SHP77 (cell line): ENCODE data around the gene SLC5A5.
"Not testable (repeated sequence)": the region's sequence is repeated elsewhere in the genome, so short reads cannot be mapped to it uniquely, and the experiment has no call there.

Experiments used
- DNase-seq, 2 experiments: peaks; one replicate each; lab custom pipeline; 2025; lab: John Stamatoyannopoulos, UW

Gene SLC5A5

DNA sequence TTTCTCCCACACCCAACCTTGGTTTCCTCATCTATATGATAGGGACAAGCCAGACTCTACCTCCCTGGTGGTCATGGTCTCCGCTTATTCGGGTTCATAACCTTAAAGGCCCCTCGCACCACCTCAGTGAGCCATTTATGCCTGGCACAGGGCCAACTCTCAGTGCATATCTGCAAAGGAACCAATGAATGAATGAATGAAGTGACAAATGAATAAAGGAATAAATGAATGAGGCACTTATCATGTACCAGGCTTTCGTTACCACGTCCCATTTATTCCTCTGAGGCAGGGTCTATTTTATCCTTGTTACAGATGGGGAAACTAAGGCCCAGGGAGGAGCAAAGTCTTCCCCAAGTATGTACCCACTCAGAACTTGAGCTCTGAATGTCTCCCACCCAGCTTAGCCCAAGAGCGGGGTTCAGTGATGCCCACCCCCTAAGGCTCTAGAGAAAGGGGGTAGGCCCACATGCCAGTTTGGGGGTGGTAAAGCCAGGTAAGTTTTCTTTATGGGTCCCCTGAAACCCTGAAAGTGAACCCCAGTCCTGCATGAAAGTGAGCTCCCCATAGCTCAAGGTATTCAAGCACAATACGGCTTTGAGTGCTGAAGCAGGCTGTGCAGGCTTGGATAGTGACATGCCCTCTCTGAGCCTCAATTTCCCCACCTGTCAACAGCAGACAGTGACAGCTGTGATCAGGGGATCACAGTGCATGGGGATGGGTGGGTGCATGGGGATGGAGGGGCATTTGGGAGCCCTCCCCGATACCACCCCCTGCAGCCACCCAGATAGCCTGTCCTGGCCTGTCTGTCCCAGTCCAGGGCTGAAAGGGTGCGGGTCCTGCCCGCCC, 490 bp upstream of the SLC5A5 start:
- no peak for DNase-seq

DNA sequence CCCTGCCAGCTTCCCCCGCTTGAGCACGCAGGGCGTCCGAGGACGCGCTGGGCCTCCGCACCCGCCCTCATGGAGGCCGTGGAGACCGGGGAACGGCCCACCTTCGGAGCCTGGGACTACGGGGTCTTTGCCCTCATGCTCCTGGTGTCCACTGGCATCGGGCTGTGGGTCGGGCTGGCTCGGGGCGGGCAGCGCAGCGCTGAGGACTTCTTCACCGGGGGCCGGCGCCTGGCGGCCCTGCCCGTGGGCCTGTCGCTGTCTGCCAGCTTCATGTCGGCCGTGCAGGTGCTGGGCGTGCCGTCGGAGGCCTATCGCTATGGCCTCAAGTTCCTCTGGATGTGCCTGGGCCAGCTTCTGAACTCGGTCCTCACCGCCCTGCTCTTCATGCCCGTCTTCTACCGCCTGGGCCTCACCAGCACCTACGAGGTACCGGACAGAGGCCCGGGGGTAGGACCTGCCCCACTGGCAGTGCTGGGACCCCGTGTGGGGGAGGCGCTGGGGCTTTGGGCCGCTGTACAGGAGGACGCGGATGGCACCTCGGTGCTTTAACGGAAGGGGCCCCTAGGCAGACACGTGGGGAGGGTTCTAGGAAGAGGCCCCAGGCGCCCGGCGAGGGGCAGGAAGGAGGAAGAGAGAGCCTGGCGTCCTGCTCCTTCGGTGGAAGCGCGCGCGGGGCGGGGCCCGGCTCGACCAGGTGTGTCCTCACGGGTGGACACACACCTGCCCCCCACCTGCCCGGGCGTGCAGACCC, 681 bp downstream of the SLC5A5 start:
- no peak for DNase-seq

DNA sequence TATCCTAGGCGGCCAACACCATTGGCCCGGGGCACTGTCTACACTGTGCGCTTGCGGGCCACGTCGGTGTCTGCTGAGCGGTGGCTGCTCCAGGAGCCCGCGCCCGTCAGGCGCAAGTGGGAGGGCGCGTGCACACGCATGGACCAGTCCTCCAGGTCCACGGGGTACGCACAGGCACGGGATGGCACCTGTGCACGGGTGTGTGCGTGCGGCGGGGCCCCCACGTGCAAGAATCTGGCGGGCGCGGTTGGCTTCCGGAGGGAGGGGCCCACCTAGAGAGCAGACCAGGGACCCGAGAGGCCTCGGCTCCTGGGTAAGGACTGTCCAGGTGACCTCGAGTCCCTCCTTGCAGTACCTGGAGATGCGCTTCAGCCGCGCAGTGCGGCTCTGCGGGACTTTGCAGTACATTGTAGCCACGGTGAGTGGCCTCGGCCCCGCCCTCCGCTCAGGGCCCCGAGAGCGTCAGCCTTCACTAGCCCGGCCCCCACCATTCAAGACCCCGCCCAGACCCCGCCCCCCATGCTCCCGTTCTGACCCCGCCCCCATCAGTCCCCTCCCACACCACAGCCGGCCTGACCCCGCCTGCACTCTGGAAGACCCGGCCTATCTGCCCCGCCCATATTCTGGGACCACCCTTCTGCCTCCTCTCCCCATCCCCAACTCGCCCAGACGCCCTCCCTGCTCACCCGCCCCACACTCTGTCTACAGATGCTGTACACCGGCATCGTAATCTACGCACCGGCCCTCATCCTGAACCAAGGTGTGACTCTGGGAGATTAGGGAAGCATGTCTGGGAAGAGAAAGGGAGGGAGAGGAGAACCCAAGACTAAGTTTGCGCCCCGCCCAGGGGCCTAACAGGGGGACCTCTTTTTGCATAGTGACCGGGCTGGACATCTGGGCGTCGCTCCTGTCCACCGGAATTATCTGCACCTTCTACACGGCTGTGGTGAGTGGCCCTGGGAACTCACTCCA, 2.3 kb downstream of the SLC5A5 start:
- DNase-seq, result no peak

DNA sequence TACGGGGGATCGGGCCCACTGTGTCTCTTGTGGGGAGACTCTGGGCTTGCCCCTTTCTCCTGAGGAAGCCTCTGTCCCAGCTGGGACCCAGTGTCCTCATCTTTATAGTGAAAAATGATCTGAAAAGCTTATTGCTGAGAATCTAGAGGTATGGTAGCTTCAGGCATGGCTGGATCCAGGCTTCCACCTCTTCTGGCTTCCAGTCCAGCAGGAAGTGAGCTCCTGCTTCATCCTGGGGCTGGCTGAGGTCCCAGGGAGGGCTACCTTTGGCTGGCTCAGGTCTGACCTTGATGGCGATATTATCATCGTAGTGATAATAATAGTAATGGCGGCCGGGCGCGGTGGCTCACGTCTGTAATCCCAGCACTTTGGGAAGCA, 3.0 kb downstream of the SLC5A5 start:
- DNase-seq, result no peak

DNA sequence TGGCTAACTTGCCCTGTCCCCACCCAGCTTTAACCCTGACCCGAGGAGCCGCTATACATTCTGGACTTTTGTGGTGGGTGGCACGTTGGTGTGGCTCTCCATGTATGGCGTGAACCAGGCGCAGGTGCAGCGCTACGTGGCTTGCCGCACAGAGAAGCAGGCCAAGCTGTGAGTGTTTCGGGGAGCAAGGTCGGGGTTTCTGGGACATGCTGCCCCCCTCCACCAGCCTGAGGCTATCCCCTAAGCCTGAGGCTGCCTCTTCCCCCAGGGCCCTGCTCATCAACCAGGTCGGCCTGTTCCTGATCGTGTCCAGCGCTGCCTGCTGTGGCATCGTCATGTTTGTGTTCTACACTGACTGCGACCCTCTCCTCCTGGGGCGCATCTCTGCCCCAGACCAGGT, 6.0 kb downstream of the SLC5A5 start:
- DNase-seq, result no peak

DNA sequence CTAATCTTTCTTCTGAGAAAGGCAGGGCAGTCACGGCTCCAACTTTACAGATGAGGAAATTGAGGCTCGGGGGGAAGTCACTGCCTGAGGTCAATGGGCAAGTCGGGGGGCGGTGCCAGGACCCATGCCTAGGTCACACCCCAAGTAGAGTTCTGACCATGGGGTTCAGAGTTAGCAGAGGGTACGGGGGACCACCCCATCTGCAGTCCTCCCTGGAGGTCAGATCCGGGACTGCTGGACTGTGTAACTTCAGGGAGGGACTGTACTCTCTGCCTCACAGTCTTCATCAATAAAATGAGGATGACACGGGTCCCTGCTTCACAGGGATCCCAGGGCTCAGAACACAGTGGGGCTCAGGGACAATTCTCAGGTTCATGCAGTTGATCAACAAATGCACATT, 7.7 kb downstream of the SLC5A5 start:
- no peak for DNase-seq

DNA sequence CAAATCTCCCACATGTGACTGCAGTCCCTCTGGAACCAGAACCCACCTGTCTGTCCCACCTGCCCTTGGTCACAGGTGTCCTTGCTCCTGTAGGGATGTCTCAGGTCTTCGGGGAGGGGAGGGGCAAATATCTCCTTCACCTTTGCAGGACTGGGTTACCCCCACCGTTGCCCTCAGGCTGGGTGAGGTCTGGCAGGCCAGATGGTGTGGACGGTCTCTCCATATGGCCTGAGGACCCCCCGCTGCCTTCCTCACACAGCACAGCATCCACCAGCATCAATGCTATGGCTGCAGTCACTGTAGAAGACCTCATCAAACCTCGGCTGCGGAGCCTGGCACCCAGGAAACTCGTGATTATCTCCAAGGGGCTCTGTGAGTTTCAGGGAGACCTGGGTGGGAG, 10.0 kb downstream of the SLC5A5 start:
- no peak for DNase-seq

DNA sequence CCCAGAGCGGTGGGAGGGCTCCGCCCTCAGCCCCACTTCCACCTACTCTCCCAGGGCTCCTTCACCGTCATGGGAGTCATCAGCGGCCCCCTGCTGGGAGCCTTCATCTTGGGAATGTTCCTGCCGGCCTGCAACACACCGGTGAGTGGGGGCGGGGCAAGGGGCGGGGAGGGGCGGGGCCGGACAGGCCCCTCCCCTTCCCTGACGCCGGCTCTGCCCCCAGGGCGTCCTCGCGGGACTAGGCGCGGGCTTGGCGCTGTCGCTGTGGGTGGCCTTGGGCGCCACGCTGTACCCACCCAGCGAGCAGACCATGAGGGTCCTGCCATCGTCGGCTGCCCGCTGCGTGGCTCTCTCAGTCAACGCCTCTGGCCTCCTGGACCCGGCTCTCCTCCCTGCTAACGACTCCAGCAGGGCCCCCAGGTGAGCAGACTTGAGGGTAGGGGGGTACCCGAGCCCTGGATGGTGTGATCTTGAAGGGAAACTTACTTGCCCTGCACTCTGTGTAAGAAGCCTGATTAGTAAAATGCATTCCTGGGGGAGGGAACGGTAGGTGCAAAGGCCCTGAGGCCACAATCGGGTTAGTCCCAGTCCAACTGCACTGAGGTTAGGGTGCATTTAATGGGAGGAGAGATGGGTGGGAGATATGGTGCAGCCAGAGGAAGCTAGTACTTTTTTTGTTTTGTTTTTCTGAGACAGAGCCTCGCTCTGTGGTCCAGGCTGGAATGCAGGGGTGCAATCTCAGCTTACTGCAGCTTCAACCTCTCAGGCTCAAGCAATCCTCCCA, 12.1 kb downstream of the SLC5A5 start:
- no peak for DNase-seq

DNA sequence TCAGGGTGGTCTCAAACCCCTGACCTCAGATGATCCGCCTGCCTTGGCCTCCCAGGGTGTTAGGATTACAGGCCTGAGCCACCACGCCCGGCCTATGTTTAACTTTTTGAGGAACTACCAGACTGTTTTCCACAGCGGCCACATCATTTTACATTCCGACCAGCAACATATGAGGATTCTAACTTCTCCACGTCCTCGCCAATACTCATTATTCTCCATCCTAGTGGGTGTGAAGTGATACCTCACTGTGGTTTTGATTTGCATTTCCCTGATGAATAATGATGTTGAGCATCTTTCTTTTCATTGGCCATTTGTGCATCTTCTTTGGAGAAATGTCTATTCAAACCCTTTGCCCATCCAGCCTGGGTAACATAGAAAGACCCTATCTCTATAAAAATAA, 14.8 kb downstream of the SLC5A5 start:
- no peak for DNase-seq

DNA sequence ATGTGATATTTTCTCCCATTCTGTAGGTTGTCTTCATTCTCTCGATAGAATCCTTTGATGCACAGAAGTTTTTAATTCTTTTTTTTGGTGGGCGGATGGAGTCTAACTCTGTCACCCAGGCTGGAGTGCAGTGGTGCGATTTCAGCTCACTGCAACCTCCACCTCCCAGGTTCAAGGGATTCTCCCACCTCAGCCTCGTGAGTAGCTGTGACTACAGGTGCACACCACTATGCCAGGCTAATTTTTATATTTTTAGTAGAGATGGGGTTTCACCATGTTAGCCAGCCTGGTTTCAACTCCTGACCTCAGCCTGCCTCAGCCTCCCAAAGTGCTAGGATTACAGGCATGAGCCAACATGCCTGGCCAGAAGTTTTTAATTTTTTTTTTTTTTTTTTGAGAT, 15.5 kb downstream of the SLC5A5 start:
- DNase-seq, result not testable (repeated sequence)

DNA sequence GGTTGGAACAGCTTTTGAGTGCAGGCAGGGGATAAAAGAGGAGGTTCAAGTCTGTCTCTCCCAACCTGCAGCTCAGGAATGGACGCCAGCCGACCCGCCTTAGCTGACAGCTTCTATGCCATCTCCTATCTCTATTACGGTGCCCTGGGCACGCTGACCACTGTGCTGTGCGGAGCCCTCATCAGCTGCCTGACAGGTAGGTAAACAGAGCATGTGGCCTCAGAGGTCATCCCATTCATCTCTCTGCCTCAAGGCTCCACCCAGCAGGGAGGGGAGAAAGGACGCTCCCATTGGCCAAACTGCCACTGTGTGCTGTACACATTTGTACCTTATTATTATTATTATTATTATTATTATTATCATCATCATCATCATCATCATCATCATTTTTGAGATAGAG, 16.5 kb downstream of the SLC5A5 start:
- DNase-seq, result no peak

DNA sequence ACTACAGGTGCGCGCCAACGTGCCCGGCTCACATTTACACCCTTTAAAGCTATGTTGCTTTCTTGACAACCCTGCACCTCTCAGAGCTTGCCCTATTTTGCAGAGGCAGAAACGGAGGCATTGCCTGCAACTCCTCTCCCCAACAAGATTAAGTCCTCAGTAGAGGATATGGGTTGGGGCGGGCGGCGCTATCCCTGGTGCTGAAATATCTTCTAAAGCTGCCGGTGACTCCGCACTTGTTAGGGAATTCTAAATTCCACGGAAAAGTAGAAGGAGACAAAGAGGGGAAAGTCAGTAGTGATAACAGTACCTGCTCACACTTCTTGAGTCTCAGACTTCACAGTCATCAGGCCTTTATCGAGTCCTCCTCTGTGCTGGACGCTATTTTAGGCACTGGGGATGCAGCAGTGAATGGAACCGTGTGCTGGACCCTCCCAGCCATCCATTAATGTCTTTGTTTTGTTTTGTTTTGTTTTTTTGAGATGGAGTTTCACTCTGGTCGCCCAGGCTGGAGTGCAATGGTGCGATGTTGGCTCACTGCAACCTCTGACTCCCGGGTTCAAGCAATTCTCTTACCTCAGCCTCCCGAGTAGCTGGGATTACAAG, 18.0 kb downstream of the SLC5A5 start:
- DNase-seq, result no peak

DNA sequence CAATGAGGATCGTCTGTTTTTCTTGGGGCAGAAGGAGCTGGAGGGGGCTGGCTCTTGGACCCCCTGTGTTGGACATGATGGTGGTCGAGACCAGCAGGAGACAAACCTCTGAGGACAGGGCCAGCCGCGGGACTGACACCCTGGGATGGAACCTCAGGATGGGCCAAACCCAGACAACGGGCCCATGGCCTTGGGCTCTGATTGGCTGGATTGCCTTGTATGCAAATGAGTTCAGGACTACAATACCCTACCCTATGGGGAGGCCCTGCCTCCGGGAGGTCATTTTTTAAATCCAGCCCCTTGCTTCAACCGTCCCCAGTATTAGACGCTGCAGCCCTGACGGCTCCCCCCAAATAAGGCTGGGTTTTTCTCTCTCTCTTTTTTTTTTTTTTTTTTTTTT, 22.0 kb downstream of the SLC5A5 start:
- DNase-seq, result no peak

DNA sequence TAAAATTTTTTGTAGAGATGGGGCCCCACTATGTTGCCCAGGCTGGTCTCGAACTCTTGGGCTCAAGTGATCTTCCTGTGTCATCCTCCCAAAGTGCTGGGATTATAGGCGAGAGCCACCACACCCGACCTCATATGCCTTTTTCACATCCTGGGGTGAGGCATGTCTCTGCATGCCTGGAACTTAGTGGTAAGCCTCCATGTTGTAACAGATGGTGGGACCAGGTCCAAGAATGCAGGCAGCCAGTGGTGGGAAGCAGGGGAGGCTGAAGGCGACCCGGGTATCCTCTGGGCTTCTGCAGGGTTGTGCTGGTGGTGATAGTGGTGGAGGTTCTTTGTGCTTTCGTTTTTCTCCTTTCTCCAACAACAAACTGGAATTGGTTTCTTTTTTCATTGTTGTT, 31.0 kb downstream of the SLC5A5 start:
- no peak for DNase-seq

DNA sequence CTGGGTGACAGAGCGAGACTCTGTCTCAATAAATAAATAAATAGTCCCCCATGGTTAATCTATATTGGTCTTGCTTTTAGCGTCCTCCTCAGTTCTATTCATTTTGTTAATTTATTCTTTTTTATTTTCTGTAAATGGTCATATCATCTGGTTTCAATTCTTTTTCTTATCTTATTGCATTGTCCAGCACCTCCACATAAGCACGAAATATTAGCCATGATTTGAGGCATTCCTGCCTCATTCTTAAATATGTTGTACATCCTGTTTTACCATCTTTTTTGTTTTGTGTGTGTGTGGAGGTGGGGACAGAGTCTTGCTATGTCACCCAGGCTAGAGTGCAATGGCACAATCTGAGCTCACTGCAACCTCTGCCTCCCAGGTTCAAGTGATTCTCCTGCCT, 36.5 kb downstream of the SLC5A5 start:
- DNase-seq, result no peak

DNA sequence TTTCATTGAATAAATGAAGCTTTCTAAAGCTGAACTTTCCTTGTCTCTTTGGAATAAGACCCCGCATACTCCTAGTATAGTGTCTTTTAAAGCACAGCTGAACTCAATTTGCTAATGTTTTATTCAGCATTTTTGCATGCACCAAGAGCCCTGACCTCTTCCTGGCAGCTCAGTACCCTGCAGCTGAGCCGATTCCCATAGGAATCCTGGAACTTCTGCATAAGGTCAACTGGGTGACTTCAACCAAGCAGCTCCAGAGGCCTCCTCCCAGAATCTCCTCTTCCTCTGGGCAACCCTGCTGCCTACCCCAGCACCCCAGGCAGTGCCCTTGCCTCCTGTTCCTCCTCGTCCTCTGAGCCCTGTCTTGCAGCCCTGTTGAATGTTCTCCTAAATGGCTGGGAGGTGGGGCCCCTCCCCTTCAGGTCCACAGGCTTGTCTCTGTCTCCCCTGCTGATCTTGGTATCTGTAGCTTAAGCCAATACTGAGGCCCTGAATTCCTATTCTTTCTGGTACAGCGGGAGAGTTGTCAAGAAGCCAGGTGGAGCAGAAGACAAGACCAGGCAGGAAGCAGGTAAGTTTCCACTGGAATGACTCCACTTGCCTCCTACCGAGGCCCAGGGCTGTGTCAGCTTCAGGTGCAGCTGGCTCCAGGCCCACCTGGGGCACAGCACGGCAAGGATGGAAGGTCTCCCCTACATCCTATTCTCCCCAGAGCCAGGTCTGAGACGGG, 37.4 kb downstream of the SLC5A5 start:
- no peak for DNase-seq

DNA sequence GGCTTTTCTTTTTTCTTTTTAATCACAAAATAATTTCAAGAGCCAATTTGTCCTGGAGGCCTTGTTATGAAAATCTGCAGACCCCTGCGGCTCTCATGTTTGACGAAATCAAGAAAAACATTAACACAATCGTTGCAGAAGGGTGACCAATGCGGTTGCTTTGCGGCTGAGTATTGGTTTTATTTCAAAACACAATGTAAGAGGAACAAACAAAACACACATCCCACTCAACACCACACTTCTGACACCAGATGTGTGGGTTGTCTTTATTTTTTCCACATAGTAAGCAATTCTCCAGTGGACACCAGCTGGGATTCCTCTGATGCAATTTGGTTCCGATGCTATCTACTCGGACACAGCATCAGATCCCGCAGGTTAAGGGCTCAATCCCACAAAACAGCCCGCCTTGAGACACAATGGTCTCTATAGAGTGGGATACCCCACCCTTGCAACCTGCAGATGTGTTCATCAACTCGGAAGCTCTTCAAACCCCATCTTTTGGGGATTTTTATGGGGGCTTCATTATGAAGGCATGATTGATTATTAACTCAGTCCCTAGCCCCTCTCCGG, 39.1 kb downstream of the SLC5A5 start:
- DNase-seq, result no peak

DNA sequence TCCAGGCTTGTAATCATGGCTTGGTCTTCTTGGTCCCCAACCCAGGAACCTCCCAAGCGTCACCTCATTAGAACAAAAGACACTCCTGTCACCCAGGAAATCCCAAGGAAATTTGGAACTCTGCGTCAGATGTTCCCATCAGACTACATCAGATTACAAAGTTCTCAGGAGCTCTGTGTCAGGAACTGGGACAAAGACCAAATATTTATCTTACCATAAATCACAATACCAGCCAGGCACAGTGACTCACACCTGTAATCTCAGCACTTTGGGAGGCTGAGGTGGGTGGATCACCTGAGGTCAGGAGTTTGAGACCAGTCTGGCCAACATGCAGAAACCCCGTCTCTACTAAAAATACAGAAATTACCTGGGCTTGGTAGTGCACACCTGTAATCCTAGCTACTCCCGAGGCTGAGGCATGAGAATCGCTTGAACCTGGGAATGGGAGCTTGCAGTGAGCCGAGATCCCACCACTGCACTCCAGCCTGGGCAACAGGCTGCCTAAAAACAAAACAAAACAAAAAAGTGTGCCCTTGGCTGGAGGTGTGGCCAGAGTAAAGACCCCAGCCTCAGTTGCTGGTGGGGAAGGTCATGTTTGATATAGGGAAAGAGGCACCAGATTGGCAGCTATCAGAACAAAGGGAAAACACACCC, 44.3 kb downstream of the SLC5A5 start:
- no peak for DNase-seq

DNA sequence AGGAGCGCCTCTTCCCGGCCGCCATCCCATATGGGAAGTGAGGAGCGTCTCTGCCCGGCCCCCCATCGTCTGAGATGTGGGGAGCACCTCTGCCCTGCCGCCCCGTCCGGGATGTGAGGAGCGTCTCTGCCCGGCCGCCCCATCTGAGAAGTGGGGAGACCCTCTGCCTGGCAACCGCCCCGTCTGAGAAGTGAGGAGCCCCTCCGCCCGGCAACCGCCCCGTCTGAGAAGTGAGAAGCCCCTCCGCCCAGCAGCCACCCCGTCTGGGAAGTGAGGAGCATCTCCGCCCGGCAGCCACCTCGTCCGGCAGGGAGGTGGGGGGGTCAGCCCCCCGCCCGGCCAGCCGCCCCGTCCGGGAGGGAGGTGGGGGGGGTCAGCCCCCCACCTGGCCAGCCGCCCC, 46.4 kb downstream of the SLC5A5 start:
- not testable (repeated sequence) for DNase-seq

DNA sequence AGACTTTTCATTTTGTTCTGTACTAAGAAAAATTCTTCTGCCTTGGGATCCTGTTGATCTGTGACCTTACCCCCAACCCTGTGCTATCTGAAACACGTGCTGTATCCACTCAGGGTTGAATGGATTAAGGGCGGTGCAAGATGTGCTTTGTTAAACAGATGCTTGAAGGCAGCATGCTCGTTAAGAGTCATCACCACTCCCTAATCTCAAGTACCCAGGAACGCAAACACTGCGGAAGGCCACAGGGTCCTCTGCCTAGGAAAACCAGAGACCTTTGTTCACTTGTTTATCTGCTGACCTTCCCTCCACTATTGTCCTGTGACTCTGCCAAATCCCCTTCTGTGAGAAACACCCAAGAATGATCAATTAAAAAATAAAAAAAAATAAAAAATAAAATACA, 47.4 kb downstream of the SLC5A5 start:
- DNase-seq, result not testable (repeated sequence)
